Lung (tissue), 12 donors: ENCODE data around the gene HMGCS2. TPM values are rescaled to one million over a fixed set of nuclear protein-coding genes. Genes with fewer than 3 reads are reported as not detected.

Experiments
- ATAC-seq: fragments of 200-7000 bp; cut with Tn5 transposase; one replicate; pipeline ENCODE4 v1.9.1; 2020; ENCODE audit warnings: moderate number of reproducible peaks; ENCODE audit not compliant: insufficient read depth, low FRiP score
- DNase-seq, 3 donors: peaks; one replicate each; pipeline ENCODE4 v3.0.0-alpha.2; 2013 to 2017
- H3K27ac ChIP-seq, 2 donors: one replicate each; pipeline ENCODE4 v1.5.1; 2013; ENCODE audit warnings: mild to moderate bottlenecking in 2 of 2, moderate library complexity in 2 of 2, control low read depth in 1 of 2, inconsistent platforms in 1 of 2, low read depth in 1 of 2, low read length in 1 of 2
- H3K27me3 ChIP-seq, 3 donors: one replicate each; pipeline ENCODE4 v1.5.1; 2013; ENCODE audit warnings: low read length in 2 of 3; ENCODE audit not compliant: control insufficient read depth in 3 of 3, insufficient read depth in 3 of 3
- H3K36me3 ChIP-seq, 4 donors: one replicate each; pipeline ENCODE4 v1.5.1; 2013; ENCODE audit warnings: low read length in 4 of 4, mild to moderate bottlenecking in 1 of 4, moderate library complexity in 1 of 4; ENCODE audit not compliant: control insufficient read depth in 4 of 4, insufficient read depth in 4 of 4
- H3K4me1 ChIP-seq, 5 donors: one replicate each; pipeline ENCODE4 v1.5.1; 2013; ENCODE audit warnings: low read length in 5 of 5, mild to moderate bottlenecking in 2 of 5, moderate library complexity in 1 of 5; ENCODE audit not compliant: control insufficient read depth in 5 of 5, insufficient read depth in 5 of 5
- H3K4me3 ChIP-seq: one replicate; pipeline ENCODE4 v1.5.1; 2013; ENCODE audit warnings: mild to moderate bottlenecking, control low read depth, moderate library complexity
- H3K9ac ChIP-seq, 2 donors: one replicate each; pipeline ENCODE4 v1.5.1; 2013; ENCODE audit warnings: low read length in 2 of 2, control low read depth in 1 of 2; ENCODE audit not compliant: insufficient read depth in 1 of 2
- H3K9me3 ChIP-seq, 4 donors: one replicate each; pipeline ENCODE4 v1.5.1; 2013; ENCODE audit warnings: low read length in 3 of 4, mild to moderate bottlenecking in 1 of 4, moderate library complexity in 1 of 4; ENCODE audit not compliant: control insufficient read depth in 4 of 4, insufficient read depth in 3 of 4
- CTCF ChIP-seq: IDR thresholded peaks from 2 replicates; pipeline ENCODE4 v1.5.1; 2012; ENCODE audit warnings: mild to moderate bottlenecking; ENCODE audit errors: control extremely low read depth, extremely low read depth
- WGBS, 2 donors: extraction: QIAGEN DNeasy Blood & Tissue Kit; methylation state at CpG; one replicate each; pipeline ENCODE4 v1.1.7; 2013; 5-methylcytosine and 5-hydroxymethylcytosine counted together
- polyA plus RNA-seq, 2 donors: library from polyadenylated mRNA; stranded (reverse); fragments of 200-250 nt; gene quantifications; one replicate each; pipeline ENCODE4 v1.2.1, GENCODE V29; 2013
- total RNA-seq, 2 donors: library from RNA; depleted of rRNA in 1 of 2; stranded (reverse); fragments of >200 nt in 1 of 2; gene quantifications; one replicate each; pipeline ENCODE4 v1.2.1, GENCODE V29; 2014 to 2021
- donor health status: control.
- donor health status: control.
- donor health status: Bipolar disorder and iron deficiency.
- donor health status: healthy.
- donor health status: DM: yes; HTN: yes; CAD: no.

Gene HMGCS2
- total and polyA plus RNA-seq, 4 donors = 0.28 to 4.2 (median 0.52) TPM; not detected in 1

DNA sequence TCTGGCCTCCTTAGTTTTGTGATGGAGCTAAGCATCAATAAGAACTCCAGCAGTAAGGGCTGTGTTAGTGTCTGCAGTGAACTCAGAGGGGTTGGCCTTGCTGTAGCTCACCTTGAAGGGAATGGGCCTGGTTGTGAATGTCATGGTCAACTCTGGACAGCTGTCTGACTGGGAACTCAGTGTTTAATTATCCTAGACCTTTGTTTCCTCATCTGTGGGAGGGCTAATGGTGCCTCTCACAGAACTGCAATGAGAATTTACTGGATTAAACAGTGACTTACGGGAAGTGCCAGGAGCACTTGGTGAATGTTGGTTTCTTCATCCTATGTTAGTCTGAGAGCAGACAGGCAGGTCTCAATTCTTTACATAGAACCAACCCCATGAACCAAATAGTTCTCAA lies 23.7 kb downstream of the HMGCS2 start:
- no peak for ATAC-seq
- H3K9ac ChIP-seq = no peak overlapping the region
- H3K36me3 ChIP-seq = peaks cover 0 to 11% (median 2%) of the 10 kb centered on the region in 4 donors
- no peak overlapping the region for H3K4me3 ChIP-seq
- no peaks in the 10 kb centered on the region for H3K27me3 ChIP-seq
- no peaks in the 10 kb centered on the region for H3K9me3 ChIP-seq
- no peak for TF ChIP-seq CTCF
- H3K27ac ChIP-seq = no peak overlapping the region
- H3K4me1 ChIP-seq = peaks cover 0 to 8% (median 3%) of the 10 kb centered on the region in 5 donors
- 77 to 88% methylated on average over 1 of the region's 1 CpG for WGBS, 2 donors
- DNase-seq = no peak

GRCh38 chr1:119744598-119744942 lies 24.1 kb downstream of the HMGCS2 start:
- no peak overlapping the region for H3K4me3 ChIP-seq
- no peaks in the 10 kb centered on the region for H3K9me3 ChIP-seq
- peaks cover 0 to 8% (median 3%) of the 10 kb centered on the region in 5 donors for H3K4me1 ChIP-seq
- H3K36me3 ChIP-seq = peaks cover 0 to 11% (median 2%) of the 10 kb centered on the region in 4 donors
- H3K9ac ChIP-seq = no peak overlapping the region
- WGBS, 2 donors = 48 to 95% methylated on average over 1 of the region's 1 CpG
- ATAC-seq = no peak
- no peaks in the 10 kb centered on the region for H3K27me3 ChIP-seq
- no peak for DNase-seq
- H3K27ac ChIP-seq = no peak overlapping the region
- no peak for TF ChIP-seq CTCF

DNA sequence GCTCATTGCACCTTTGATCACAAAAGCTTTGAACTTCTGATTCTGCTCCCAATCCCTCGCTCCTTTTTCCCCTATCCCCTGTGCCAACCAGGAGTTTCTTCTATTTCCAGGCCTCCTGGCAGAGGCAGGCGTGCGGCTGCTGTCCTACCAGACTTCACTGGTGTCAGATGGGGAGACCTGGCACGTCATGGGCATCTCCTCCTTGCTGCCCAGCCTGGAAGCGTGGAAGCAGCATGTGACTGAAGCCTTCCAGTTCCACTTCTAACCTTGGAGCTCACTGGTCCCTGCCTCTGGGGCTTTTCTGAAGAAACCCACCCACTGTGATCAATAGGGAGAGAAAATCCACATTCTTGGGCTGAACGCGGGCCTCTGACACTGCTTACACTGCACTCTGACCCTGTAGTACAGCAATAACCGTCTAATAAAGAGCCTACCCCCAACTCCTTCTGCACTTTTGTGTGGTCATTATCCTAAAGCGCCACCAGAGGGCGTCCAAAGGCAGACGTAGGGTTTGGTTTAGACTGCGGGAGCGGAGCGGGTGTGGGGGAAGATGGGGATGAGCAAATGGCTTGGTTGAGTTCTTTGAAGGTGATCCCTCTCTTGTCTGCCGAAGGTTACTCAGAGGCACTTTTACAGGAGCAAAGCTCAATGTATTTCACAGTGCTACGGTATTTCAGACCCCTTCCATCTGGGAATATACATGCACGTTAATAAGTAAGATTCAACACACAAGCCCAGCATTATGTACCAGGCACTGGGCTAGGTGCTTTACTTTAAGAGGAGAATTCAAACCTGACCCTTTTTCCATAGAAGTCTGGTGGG lies 24.7 kb downstream of the HMGCS2 start:
- peak; percentile 36 for TF ChIP-seq CTCF
- Histone ChIP-seq H3K27ac (no peak overlapping the region), H3K9me3 (no peaks in the 10 kb centered on the region), H3K4me3 (no peak overlapping the region), H3K9ac (no peak overlapping the region), H3K4me1 (peaks cover 0 to 8% (median 3%) of the 10 kb centered on the region in 5 donors), H3K36me3 (peaks cover 0 to 11% (median 2%) of the 10 kb centered on the region in 4 donors), H3K27me3 (no peaks in the 10 kb centered on the region)
- DNase-seq (peak; percentile 67 to 85 (median 83)), ATAC-seq (peak; percentile 78)
- WGBS, 2 donors = 37 to 42% methylated on average over 17 of the region's 17 CpGs
